SIG-M5 treated with dmso at 0.1 percent for 504 hours (cell line): Measurements from ENCODE around the gene HSPBP1.
"Not testable (repeated sequence)": the region's sequence is repeated elsewhere in the genome, so short reads cannot be mapped to it uniquely, and the experiment has no call there.

Experiments
- DNase-seq: peaks from one replicate; lab custom pipeline; 2025; ENCODE audit not compliant: unreplicated experiment; lab: John Stamatoyannopoulos, UW

HSPBP1 gene, protein sequence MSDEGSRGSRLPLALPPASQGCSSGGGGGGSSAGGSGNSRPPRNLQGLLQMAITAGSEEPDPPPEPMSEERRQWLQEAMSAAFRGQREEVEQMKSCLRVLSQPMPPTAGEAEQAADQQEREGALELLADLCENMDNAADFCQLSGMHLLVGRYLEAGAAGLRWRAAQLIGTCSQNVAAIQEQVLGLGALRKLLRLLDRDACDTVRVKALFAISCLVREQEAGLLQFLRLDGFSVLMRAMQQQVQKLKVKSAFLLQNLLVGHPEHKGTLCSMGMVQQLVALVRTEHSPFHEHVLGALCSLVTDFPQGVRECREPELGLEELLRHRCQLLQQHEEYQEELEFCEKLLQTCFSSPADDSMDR

DNA sequence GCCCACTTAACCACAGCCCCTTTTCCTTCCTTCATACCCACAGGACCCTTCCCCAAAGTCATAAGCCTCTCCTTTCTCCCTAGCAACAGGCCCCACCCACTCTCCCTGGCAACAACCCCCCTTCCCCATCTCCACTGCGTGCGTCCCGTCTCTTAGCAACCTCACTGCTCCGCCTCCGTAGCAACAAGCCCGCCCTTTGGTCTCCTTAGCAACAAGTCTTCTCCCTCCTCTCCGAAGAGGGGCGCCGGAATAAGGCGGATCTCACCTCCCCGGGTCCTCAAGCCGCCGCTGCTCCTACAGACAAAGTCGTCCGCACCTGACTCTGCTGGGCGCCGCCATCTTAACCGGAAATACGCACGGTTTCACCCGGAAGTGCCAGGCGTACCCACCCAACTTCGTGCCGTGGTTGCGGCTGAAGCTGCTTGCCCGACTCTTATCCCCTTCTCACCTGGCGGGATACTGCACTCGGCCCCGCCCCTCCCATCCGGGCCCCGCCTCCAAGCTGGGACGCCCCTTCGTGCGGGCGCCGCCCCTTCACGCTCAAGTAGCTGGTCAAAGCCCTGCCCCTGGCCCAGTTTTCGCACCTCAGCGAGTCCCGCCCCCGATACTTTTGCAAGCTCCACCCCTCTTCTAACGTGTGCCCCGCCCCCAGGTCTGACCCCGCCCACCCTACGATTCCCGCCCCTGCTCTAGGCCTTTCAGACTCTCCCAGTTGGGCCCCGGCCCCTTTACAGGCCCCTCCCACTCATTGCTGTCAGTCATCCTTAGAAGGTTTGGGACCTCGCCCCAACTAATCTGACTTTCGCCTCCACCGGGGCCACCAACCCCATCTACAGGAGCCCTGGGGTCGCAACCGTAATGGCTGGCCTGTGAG is at the start of gene HSPBP1:
Gene HSPBP1, minus strand, starts transcription at position 341 of the 874 bp plus-strand sequence. CDS start 502 bp downstream, outside the sequence.
- peak; percentile 95 for DNase-seq

DNA sequence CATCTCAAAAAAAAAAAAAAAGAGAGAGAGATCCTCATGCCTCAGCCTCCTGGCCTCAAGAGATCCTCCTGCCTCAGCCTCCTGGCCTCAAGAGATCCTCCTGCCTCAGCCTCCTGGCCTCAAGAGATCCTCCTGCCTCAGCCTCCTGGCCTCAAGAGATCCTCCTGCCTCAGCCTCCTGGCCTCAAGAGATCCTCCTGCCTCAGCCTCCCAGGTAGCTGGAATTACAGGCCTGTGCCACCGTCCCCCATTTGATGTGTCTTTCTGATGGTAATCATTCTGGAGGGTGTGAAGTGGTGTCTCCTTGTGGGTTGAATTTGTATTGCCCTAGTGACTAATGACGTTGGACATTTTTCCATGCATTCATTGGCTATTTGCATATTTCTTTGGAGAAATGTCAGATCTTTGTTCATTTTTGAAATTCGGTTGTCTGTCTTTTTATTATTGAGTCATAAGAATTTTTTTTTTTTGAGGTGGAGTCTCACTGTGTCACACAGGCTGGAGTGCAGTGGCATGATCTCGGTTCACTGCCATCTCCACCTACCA is 48.9 kb upstream of the HSPBP1 start:
- not testable (repeated sequence) for DNase-seq

DNA sequence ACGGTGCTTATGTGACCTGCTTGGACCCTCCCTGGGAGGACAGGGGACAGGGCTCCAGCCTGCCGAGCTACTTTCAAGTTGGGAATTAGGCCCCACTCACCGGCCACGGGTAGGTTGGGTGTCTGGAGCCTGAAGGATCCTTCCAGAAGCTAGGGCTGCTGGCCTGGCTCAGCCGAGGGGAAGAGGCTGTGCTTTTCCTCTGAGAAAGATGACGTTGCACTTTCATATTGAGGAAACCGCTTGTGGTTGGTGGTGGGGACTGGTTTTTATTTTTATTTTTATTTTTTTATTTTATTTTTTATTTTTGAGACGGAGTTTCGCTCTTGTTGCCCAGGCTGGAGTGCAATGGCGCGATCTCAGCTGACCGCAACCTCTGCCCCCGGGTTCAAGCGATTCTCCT is 45.3 kb upstream of the HSPBP1 start, which contains the start of gene TMEM150B:
Gene TMEM150B, minus strand, starts transcription at position 170 of the 400 bp plus-strand sequence. CDS start 4,305 bp downstream, outside the sequence.
- no peak for DNase-seq

DNA sequence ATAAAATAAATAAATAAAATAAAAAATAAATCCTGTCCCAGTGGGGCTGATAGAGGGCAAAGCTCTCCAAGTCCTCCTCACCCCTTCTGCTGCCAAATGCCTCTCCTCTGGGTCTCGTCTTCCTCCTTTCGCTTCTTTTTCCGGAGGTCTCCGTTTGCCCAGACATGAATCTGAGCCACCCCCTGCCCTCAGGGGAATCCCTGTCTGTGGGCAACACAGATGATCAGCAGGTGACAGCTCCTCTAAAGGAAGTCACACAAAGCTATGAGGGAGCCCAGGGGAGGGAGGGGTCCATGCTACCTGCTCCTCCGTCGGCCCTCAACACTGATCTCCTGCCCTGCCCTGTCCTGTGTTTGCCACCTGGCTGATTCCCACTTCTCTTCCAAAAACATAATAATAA is 44.8 kb upstream of the HSPBP1 start:
- no peak for DNase-seq

DNA sequence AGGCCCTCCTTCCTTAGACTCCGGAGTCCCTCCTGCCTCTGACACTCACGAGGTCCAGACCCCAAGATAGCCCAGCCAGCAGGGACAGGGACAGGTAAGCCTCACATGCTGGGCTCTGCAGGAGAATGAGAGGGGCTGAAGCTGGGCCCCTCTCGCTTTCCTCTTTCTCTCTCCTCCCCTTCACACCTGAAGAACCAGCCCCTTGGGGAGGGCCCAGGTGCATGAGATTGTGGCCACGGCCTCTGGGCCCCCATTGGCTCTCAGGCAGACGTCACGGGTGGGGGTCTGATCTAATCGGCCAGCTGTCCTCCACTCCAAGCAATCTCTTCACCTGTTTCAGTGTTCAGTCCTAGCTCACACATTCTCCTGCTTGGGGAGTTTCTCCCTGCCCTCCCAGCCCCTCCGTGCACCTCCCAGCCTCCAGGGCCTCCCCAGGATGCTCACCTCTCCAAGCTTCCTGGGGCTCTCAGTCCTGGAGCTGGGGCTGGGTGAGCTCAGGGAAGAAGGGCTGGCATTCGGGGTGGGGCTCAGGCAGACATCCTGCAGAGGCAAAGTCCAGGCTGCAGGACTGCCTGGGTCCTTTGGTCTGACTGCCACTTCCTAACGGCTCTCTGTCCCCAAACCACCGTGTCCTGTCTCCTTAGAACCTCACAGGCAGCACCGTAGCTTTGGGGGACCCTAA is 42.4 kb upstream of the HSPBP1 start:
- DNase-seq = no peak

DNA sequence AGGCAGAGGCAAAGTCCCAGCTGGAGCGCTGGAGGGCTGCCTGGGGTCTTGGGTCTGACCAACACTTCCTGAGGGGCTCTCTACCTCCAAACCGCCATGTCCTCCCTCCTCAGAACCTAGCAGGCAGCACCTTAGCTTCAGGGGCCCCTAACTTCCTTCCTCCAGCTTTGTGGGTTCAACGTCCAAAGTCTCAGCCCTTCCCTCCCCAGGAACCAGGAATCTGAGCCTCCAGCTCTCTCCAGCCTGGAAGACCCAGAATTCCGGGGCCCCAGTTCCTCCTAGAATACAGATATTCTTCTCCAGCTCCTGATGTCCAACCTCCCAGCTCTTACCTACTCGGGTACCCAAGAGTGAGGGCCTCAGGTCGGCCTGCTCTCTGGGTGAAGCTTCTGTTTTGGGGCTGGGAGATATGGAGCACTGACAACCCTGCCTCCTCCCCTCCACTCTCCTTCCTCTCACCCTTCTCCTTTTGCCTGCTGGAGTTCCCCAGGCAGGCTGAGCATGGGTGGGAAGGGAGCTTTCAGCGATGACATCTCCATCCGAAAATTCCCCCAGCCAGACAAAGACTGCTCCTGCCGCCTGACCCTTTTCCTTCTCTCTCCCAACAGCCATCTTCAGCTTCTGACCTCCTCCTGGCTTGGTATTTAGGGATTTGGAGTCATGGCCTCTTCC is 41.7 kb upstream of the HSPBP1 start:
- no peak for DNase-seq

DNA sequence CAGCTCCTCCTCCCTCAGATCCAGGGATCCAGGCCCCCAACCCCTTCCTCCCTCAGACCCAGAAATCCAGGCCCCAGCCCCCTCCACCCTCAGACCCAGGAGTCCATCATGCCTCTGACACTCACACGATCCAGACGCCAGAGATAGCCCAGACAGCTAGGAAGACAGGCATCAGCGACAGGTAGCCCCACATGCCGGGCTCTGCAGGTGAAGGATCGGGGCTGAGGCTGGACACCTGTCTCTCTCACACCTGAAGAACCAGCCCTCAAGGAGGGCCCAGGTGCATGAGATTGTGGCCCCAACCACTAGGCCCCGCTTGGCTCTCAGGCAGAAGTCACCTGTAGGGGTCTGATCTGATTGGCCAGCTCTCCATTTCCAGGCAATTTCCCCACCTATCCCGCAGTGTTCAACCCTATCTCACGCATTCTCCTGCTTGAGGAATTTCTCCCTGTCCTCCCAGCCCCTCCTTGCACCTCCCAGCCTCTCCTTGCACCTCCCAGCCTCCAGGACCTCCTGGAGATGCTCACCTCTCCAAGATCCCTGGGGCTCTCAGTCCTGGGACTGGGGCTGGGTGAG is 41.0 kb upstream of the HSPBP1 start:
- no peak for DNase-seq

DNA sequence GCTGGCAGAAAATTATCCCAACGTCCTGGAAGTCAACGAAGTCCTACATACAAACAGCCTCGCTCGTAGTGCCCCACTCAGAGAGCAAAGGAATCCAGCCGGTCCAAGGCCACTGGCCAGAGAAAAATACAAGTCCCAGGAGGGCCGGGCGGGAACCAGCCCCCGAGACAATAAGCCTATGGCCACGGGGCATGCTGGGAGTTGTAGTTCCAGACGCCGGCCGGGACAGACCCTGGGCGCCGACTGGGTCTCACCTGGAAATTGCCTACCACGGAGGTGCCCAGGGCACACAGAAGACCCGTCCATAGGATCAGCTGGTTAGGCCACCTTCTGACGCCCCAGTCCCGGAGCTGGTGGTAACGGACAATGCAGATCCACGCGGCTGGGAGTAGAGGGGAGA is 39.9 kb upstream of the HSPBP1 start:
- DNase-seq = no peak

DNA sequence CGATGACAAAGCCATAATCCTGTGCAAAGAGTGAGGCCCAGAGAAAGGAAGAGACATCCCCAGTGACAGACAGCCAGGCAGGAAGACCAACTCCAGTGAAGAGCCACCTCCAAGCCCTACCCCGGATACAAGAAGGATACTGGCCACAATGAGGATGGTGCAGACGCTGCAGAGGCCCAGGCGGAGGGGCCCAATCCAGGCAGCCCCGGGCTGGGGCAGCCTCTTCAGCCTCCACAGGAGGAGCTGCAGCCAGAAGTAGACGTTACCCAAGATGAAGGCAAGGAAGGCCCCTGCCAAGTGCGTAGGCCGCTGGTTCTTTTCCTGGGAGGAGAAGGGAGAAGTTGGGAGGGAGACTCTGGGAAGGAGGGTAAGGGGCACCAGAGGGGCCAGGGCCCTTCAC is 36.7 kb upstream of the HSPBP1 start:
- no peak for DNase-seq

DNA sequence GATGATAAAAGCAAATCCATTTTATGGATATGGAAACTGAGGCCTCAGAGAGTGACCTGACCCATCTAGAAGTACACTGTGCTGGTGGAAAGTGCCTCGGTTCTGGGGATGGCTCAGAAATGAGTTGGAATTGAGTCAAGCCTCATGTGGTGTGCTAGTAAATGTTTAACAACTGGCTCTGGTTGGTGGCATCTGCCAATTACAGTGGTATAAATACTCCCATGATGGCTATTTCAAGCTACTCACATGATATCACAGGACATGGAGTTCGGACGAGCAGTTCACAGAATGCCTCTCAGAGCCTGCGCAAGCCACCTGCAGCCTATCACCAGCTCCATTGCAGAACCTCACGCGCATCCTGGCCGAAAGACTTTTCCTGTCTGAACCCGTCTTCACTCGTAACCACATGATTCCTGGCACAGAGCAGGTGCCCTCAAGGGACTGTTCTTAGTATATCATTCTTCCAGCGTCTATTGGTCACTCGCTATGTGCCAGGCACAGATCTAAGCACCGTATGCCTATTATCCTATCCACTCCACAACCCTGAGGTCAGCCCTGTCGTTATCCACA is 36.1 kb upstream of the HSPBP1 start:
- no peak for DNase-seq

DNA sequence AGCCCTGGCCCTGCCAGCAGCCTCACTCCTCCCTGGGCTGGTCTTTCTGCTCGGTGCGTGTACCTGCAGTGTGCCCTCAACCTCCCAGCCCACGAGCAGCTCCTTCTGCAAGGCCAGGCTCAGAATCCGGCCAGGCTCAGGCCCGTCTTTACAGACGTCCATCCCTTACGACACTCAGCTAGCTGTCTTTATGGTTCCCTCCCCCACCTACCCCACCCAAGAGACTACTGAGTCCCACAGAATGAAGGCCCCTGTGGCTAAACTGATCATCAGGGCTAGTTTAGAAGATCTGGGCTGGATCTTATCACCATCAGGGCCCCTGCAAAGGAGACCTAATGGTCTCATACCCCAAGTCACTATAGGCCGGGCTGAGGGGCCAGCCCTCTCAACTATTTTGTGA is 34.5 kb upstream of the HSPBP1 start:
- DNase-seq = no peak

DNA sequence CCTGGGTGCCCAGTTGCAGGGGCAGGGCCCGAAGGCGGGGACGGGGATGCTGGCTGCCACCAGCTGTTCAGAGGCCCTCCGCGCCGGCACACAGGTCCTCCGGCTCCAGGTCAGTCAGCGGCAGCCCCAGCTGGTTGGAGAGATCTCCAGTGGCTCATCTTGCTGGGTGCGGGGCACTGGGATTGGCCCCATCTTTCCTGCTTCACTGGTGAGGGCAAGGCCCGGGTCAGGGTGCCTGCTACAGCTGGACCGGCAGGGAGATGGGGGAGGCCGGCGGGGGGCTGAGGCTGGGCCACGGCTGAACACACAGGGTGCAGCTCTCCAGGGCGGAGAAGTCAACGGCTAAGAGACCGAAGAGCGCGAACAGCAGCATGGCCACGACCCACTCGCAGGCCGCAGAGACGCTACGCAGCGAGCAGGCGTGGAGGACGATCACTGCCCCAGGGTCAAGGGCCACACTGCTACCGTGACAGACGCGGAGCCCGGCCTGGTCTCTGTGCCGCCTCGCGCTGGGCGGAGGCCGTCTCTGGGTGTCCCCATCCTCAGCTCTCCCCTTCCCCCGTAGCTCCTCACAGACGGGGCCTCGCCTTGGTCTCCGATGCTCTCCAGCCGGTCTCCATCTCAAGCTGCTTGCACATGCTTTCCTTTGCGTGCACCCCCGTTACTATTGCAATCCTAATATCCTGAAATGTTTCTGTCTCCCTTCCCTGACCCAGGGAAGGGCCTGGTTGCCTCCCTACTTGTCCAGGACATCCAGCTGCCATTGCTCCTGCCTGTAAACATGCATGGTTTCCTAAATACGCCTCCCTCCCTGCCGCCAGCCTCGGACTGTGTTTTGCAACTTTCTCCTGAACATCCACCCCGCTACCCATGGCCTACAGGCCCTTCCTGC is 33.0 kb upstream of the HSPBP1 start:
- DNase-seq = no peak

DNA sequence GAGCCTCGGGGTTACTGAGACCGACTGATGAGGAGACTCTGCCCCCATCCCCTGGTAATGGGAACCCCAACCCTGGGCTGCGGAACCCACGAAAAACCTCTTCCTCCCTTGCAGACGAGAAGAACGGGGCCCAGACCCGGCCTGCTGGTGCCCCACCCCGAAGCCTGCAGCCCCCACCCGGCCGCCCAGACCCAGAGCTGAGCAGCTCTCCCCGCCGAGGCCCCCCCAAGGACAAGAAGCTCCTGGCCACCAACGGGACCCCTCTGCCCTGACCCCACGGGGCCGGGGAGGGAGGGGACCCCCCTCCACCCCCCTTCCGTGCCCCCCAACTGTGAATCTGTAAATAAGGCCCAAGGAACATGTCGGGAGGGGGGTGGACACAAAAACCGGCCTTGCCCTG is 31.9 kb upstream of the HSPBP1 start:
- DNase-seq = no peak

DNA sequence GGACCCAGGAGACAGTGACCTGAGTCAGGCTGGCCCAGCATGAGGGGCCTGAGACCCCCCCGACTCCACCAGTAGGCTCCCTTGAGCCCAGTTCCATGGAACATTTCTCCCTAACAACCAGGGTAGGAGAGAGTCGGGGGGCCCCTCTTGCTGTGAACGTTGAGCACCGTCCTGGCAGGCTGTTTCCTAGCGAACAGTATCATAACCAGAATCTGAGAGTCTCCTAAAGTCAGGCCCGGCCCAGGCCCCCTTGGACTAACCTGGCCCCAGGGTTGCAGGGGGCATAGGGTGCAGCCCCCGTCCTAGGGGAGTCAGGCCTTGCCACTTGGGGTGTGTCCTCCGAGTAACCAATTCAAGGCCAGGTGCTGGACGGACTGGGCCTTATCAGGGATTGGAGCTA is 31.5 kb upstream of the HSPBP1 start:
- no peak for DNase-seq

DNA sequence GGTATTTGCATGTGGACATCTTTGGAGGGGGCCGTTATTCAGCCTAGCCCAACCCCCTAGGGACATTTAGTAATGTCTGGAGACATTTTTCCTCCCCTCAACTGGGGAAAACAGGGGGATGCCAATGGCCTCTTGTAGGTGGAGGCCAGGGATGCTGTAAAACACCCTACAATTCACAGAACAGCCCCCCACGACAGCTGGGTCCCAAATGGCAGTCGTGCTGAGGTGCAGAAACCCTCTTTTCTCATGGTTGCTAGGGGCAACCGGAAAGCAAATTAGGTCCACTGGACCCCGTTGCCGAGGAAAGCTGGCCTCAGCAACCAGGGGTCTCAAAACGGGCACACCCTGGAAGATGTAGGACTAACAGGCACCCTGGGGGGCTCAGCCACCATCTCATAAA is 30.6 kb upstream of the HSPBP1 start:
- DNase-seq = no peak

DNA sequence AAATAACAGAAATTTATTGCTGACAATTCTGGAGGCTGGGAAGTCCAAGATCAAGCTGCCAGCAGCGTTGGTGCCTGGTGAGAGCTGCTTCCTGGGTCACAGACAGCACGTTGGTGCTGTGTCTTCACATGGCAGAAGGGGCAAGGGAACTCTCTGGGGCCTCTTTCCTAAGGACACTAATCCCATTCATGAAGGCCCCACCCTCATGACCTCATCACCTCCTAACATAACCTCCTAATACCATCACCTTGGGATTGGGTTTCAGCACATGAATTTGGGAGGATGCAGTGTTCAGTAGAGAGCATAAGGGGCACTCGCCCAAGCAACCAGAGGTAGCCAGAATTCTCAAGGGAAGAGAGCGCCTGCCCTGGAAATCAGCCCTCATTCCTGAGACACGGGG is 29.5 kb upstream of the HSPBP1 start:
- DNase-seq = no peak

DNA sequence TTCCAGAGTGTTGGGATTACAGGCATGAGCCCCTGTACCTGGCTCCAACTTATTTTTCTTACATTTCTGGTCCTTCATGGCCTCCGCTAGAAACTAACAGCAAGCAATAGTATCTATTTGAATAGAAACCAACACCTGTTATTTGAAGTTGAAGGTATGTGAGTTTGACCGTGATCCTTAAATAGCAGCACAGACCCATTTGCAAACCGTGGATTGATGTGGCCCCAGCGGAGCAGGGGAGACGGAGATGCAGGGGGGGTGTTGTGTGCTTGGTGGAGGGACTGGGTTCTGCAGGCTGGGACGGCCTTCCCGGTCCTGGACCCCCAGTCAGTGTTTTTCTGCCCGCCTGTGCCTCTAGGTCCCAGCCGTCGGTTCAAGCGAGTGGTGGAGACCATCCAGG is 28.4 kb upstream of the HSPBP1 start:
- no peak for DNase-seq

DNA sequence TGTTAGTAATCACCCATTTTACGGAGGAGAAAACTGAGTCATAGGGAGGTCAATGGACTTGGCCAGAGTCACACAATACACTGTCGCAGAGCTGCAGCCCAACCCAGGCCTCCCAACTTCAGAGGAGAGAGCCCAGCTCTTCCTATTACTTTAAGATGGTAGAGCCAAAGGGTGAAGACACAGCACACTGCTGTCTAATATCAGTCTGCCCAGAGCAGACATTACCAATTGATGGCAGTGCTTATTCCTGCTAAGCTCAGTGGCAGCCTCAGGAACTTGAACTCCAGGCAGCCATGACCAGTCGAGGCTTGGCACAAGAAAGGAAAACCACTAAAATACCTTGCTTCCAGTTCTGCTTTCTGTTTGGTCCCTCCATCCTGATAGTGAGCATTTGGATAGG is 26.8 kb upstream of the HSPBP1 start:
- DNase-seq = no peak

DNA sequence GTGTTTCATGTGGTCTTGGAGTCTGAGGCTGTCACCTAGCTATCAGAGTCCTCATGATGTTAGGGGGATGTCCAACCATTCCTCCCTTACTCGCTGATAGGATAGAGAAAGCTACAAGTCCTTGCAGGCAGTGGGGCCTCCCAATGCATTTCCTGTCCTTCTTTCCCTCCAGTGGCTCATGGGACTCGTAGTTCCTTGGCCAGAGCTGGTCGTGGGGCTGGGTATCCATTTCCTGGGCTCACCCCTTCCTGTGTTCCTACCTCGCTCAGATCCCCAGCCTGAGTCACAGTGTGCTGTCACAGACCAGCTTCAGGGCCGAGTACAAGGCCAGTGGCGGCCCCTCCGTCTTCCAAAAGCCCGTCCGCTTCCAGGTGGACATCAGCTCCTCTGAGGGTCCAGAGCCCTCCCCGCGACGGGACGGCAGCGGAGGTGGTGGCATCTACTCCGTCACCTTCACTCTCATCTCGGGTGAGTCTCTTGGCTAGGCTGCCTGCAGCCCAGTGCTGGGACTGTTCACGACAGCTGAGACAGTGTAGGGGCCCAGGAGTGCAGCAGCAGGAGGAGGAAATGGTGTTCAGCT is 26.2 kb upstream of the HSPBP1 start:
- DNase-seq = no peak
